Rectal smooth muscle tissue (tissue), 1 donor: Measurements from ENCODE around the gene RRP9.

Source experiments
- H3K27ac ChIP-seq: one replicate; pipeline ENCODE4 v1.7.0; 2013; ENCODE audit warnings: low read depth, low read length, inconsistent platforms
- H3K27me3 ChIP-seq: one replicate; pipeline ENCODE4 v1.7.0; 2013; ENCODE audit warnings: low read length; ENCODE audit not compliant: control insufficient read depth, insufficient read depth
- H3K36me3 ChIP-seq: one replicate; pipeline ENCODE4 v1.7.0; 2013; ENCODE audit warnings: low read length; ENCODE audit not compliant: control insufficient read depth, insufficient read depth
- H3K4me1 ChIP-seq: one replicate; pipeline ENCODE4 v1.7.0; 2013; ENCODE audit warnings: low read length; ENCODE audit not compliant: control insufficient read depth, insufficient read depth
- H3K4me3 ChIP-seq: one replicate; pipeline ENCODE4 v1.7.0; 2013; ENCODE audit warnings: low read length
- H3K9ac ChIP-seq: one replicate; pipeline ENCODE4 v1.7.0; 2013; ENCODE audit warnings: low read length

Gene RRP9

GRCh38 chr3:51888463-51889105 is 53.1 kb downstream of the RRP9 start:
- H3K4me3 ChIP-seq, result no peak overlapping the region
- no peaks in the 10 kb centered on the region for H3K4me1 ChIP-seq
- no peak overlapping the region for H3K27ac ChIP-seq
- no peak overlapping the region for H3K9ac ChIP-seq
- H3K36me3 ChIP-seq, result no peaks in the 10 kb centered on the region
- no peaks in the 10 kb centered on the region for H3K27me3 ChIP-seq

DNA sequence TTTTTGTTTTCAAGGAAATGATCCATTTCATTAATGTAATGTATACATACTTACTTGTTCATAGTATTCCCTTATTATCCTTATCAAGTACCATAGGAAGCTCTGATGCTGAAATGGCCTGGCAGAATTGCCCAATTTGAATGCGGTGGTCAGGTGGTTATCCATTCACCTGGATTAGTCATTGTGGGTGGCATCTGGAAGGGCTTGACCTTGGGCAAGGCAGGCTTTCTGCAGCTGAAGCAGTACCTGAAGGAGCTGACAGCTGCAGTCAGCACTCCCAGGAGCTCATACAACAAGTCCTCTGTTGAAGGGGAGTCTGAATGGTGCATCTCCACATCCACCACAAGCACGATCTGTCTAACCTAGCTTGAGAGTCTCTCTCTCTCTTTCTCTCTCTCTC is 54.1 kb downstream of the RRP9 start:
- no peak overlapping the region for H3K4me3 ChIP-seq
- H3K36me3 ChIP-seq, result no peaks in the 10 kb centered on the region

GRCh38 chr3:51886447-51886846 is 55.3 kb downstream of the RRP9 start:
- H3K27ac ChIP-seq, result no peak overlapping the region
- no peak overlapping the region for H3K9ac ChIP-seq
- no peaks in the 10 kb centered on the region for H3K36me3 ChIP-seq
- H3K27me3 ChIP-seq, result no peaks in the 10 kb centered on the region
- no peaks in the 10 kb centered on the region for H3K4me1 ChIP-seq
- H3K4me3 ChIP-seq, result no peak overlapping the region

More for the DNA sequence above, 54.1 kb downstream of the RRP9 start:
- no peaks in the 10 kb centered on the region for H3K4me1 ChIP-seq
- no peak overlapping the region for H3K9ac ChIP-seq
- H3K27ac ChIP-seq, result no peak overlapping the region
- no peaks in the 10 kb centered on the region for H3K27me3 ChIP-seq
